Measurements from ENCODE around the gene AURKA.

Gene AURKA

GRCh38 chr20:56373942-56374341, 18.1 kb downstream of the AURKA start:
- TF ChIP-seq CTCF (IDR thresholded peaks at IDR 0.05; ENCODE audit: low read depth, low read length, missing control alignments): no peak

DNA sequence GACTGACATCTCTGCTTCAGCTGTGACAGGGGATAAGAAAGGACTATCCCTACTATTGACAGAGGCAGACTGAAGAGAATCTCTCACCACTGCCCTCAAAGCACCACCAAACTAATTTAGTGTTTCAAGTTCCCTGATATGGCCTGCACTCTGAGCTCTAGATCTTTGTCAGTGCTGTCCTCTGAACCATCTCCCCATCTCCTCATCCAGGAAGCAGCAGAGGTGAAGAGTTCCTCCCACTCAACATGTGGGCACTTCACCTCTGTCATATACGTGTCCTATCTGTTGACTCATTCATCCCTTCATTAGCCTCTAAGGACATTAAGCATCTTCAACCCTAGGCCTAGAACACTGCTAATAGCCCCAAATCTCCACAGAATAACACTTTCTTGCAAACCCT, 19.2 kb downstream of the AURKA start:
- TF ChIP-seq CTCF (IDR thresholded peaks at IDR 0.05; ENCODE audit: low read depth, low read length, missing control alignments): no peak
- H3K4me3 ChIP-seq (ENCODE audit: low read depth, low read length): no peak overlapping the region
- no peak for DNase-seq (ENCODE audit: low read depth)

More at GRCh38 chr20:56373942-56374341, 18.1 kb downstream of the AURKA start:
- no peak overlapping the region for H3K4me3 ChIP-seq (ENCODE audit: low read depth, low read length)
- DNase-seq (ENCODE audit: low read depth): no peak

- H3K4me3 ChIP-seq (ENCODE audit: low read depth, low read length): no peak overlapping the region
- no peak for TF ChIP-seq CTCF (IDR thresholded peaks at IDR 0.05; ENCODE audit: low read depth, low read length, missing control alignments)
- no peak for DNase-seq (ENCODE audit: low read depth)
Observed at GRCh38 chr20:56371977-56372376, 20.0 kb downstream of the AURKA start.

- no peak for DNase-seq (ENCODE audit: low read depth)
- no peak overlapping the region for H3K4me3 ChIP-seq (ENCODE audit: low read depth, low read length)
Observed at GRCh38 chr20:56369179-56369578, 22.8 kb downstream of the AURKA start.

DNA sequence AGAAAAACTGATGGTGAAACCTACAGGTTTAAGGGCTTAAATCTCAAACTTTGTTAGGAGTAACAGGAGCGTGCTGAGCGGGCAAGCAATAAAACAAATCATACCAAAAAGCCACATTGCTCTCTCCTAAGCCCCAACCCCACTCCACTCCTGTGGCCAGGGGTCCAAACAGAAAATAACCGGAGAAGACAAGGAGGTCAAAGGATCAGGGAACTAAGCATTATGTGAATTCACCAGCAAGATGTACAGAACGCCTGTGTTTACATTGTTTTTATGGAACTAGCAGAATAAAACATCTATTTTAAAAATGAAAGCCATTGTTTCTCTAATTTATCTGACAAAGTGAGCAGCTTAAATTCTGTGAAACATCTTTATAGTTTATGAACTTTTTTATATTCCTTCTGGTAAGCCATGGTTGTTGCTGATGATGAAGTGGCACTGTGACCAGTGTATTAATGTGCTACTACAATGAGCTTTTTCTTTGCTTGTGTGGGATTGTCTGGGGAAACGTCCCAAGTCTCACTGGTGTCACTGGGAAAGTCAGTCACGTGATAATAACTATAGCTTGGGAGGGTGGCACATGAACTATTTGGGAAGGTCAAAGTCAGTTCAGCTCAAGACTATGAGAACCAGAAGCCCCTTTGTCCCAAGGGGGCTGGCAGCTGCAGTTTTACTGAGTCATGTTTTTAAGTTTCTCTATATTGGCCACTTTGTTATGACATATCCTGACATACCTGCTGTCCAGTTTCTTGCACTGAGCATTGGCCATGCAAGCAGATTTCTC, 23.5 kb downstream of the AURKA start:
- no peak overlapping the region for H3K4me3 ChIP-seq (ENCODE audit: low read depth, low read length)
- no peak for DNase-seq (ENCODE audit: low read depth)
- TF ChIP-seq CTCF (IDR thresholded peaks at IDR 0.05; ENCODE audit: low read depth, low read length, missing control alignments): no peak

More at GRCh38 chr20:56369179-56369578, 22.8 kb downstream of the AURKA start:
- TF ChIP-seq CTCF (IDR thresholded peaks at IDR 0.05; ENCODE audit: low read depth, low read length, missing control alignments): no peak

DNA sequence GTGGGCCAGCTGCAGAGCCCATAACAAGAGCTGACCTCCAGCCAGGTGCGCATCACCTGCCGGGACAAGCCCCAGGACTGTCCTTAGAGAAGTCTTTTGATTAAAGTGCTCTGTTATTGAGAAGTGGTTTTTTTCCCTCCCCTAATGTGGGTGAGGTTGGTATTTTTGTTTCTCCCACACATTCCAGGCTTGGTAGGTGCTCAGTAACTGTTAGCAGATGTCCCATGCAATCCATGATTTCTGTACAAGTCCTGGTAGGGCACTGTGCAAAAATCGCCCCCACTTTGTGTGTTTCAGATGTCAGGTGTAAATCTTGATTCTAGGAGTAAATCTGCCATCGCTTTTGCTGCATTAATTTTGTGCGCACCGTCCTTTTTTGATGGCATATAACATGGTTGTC, 28.5 kb downstream of the AURKA start:
- H3K4me3 ChIP-seq (ENCODE audit: low read depth, low read length): no peak overlapping the region
- no peak for DNase-seq (ENCODE audit: low read depth)
- TF ChIP-seq CTCF (IDR thresholded peaks at IDR 0.05; ENCODE audit: low read depth, low read length, missing control alignments): no peak

Measured in GM12864 (cell line).